Ectodermal cell (in vitro differentiated cells): ENCODE data around the gene LAPTM4A.

Source experiments
- H3K27ac ChIP-seq: 2 replicates; pipeline ENCODE4 v1.7.0; 2013; ENCODE audit warnings: mild to moderate bottlenecking, low read depth, low read length; ENCODE audit not compliant: insufficient read depth, poor library complexity, severe bottlenecking
- H3K27me3 ChIP-seq: 2 replicates; pipeline ENCODE4 v1.7.0; 2013; ENCODE audit warnings: mild to moderate bottlenecking, low read length; ENCODE audit not compliant: insufficient read depth, control insufficient read depth, poor library complexity, severe bottlenecking
- H3K36me3 ChIP-seq: one replicate; pipeline ENCODE4 v1.7.0; 2013; ENCODE audit warnings: low read length; ENCODE audit not compliant: control insufficient read depth, insufficient read depth
- H3K4me1 ChIP-seq: one replicate; pipeline ENCODE4 v1.7.0; 2013; ENCODE audit warnings: low read length; ENCODE audit not compliant: control insufficient read depth, insufficient read depth
- H3K4me3 ChIP-seq: 2 replicates; pipeline ENCODE4 v1.7.0; 2013; ENCODE audit warnings: low read depth, low read length, control low read depth; ENCODE audit not compliant: insufficient read depth
- H3K9me3 ChIP-seq: 2 replicates; pipeline ENCODE4 v1.7.0; 2013; ENCODE audit warnings: mild to moderate bottlenecking, low read length, moderate library complexity; ENCODE audit not compliant: control insufficient read depth
- WGBS, 2 experiments: methylation state at CpG; one replicate each; pipeline ENCODE4 v1.1.7; 2013; ENCODE audit warnings: missing lambda C conversion rate in 2 of 2; 5-methylcytosine and 5-hydroxymethylcytosine counted together

LAPTM4A gene

DNA sequence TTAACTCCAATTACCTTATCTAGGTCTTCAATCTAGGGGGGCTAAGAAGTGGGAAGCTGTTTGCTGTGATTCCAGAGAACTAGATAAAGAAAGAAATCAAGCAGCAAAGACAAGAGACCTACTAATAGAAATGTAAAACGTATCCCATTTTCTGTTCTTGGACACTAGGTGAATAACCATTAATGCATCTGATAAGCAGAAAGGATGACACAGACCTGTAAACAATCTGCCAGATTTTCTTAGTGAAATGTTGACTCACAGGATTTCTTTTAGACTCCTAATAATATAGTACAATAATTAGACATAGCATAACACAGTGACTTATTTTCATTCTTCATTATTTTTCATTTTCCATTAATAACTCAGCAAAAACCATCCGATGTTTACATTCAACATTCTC is 62.8 kb downstream of the LAPTM4A start:
- H3K9me3 ChIP-seq: no peaks in the 10 kb centered on the region
- no peaks in the 10 kb centered on the region for H3K36me3 ChIP-seq
- no peaks in the 10 kb centered on the region for H3K4me1 ChIP-seq
- no peak overlapping the region for H3K27ac ChIP-seq
- H3K27me3 ChIP-seq: no peaks in the 10 kb centered on the region
- peak overlapping the region; percentile 83 for H3K4me3 ChIP-seq
- 80 to 81% methylated on average over 2 of the region's 2 CpGs for WGBS, 2 experiments

GRCh38 chr2:19987936-19988335 is 63.5 kb downstream of the LAPTM4A start:
- H3K4me1 ChIP-seq: no peaks in the 10 kb centered on the region
- H3K27ac ChIP-seq: no peak overlapping the region
- no peaks in the 10 kb centered on the region for H3K27me3 ChIP-seq
- no peaks in the 10 kb centered on the region for H3K36me3 ChIP-seq
- H3K9me3 ChIP-seq: no peaks in the 10 kb centered on the region
- WGBS, 2 experiments: 95 to 96% methylated on average over 5 of the region's 5 CpGs
- no peak overlapping the region for H3K4me3 ChIP-seq
